Thoracic aorta (tissue), 2 donors: ENCODE measurements around the gene PARK7. TPM values are rescaled to one million over a fixed set of nuclear protein-coding genes. Genes with fewer than 3 reads are reported as not detected.
"Not testable (repeated sequence)": the region's sequence is repeated elsewhere in the genome, so short reads cannot be mapped to it uniquely, and the experiment has no call there.

ENCODE experiments used
- ATAC-seq: fragments of 150-250 bp; one replicate; pipeline ENCODE4 v1.8.0; 2017; ENCODE audit warnings: low read depth; ENCODE audit not compliant: insufficient number of reproducible peaks, low FRiP score
- DNase-seq: peaks from one replicate; pipeline ENCODE4 v3.0.0-alpha.2; 2020; ENCODE audit warnings: low spot score
- H3K27ac ChIP-seq, 2 donors: fragments of 200-600 bp; sonication (generic); 1 replicate in 1 of 2; 2 replicates in 1 of 2; pipeline ENCODE4 v1.5.1; 2016; ENCODE audit warnings: mild to moderate bottlenecking in 2 of 2, moderate library complexity in 2 of 2
- H3K27me3 ChIP-seq: fragments of 200-600 bp; sonication (generic); replicated peaks from 2 replicates; pipeline ENCODE4 v1.6.0; 2016; ENCODE audit warnings: mild to moderate bottlenecking; ENCODE audit not compliant: insufficient read depth
- H3K36me3 ChIP-seq: fragments of 200-600 bp; sonication (generic); one replicate; pipeline ENCODE4 v1.5.1; 2016
- H3K4me1 ChIP-seq, 2 donors: fragments of 200-600 bp; sonication (generic); 1 replicate in 1 of 2; 2 replicates in 1 of 2; pipeline versions ENCODE4 v1.5.1 to v1.6.0; 2016; ENCODE audit warnings: low read depth in 2 of 2, mild to moderate bottlenecking in 1 of 2; ENCODE audit not compliant: control insufficient read depth in 1 of 2
- H3K4me3 ChIP-seq: fragments of 200-600 bp; sonication (generic); 2 replicates; pipeline ENCODE4 v1.5.1; 2016; ENCODE audit warnings: mild to moderate bottlenecking
- H3K9me3 ChIP-seq: fragments of 200-600 bp; sonication (generic); 2 replicates; pipeline ENCODE4 v1.5.1; 2016
- CTCF ChIP-seq: fragments of 200-600 bp; sonication (generic); IDR thresholded peaks from one replicate; pipeline ENCODE4 v1.5.1; 2019; ENCODE audit warnings: antibody characterized with exemption
- total RNA-seq, 2 donors: library from RNA; depleted of rRNA; stranded (reverse); fragments of >200 nt; gene quantifications; one replicate each; pipeline versions ENCODE4 v1.1.0 to v1.2.3, GENCODE V29; 2016

PARK7 gene
- total RNA-seq, 2 donors from 2014 or later: 140 to 145 TPM

- no peak for ATAC-seq
- TF ChIP-seq CTCF: no peak
- no peak overlapping the region for H3K4me3 ChIP-seq
- no peak for DNase-seq
- H3K27me3 ChIP-seq: no peaks in the 10 kb centered on the region
- no peaks in the 10 kb centered on the region for H3K9me3 ChIP-seq
- no peaks in the 10 kb centered on the region for H3K36me3 ChIP-seq
- H3K27ac ChIP-seq: no peak overlapping the region
- no peaks in the 10 kb centered on the region for H3K4me1 ChIP-seq
These were observed 12.6 kb upstream of the PARK7 start for GRCh38 chr1:7948960-7949359.

- H3K27me3 ChIP-seq, H3K4me1 ChIP-seq, H3K27ac ChIP-seq, H3K9me3 ChIP-seq, ATAC-seq, H3K36me3 ChIP-seq, H3K4me3 ChIP-seq, DNase-seq: not testable (repeated sequence)
These were observed 8.7 kb upstream of the PARK7 start for GRCh38 chr1:7952791-7953190.

GRCh38 chr1:7953850-7954609 lies 7.5 kb upstream of the PARK7 start:
- no peak for TF ChIP-seq CTCF
- H3K4me3 ChIP-seq: peak overlapping the region; percentile 88
- no peaks in the 10 kb centered on the region for H3K36me3 ChIP-seq
- H3K9me3 ChIP-seq: no peaks in the 10 kb centered on the region
- peak; percentile 80 for ATAC-seq
- DNase-seq: peak; percentile 80
- peaks cover 0 to 4% of the 10 kb centered on the region in 2 donors for H3K4me1 ChIP-seq
- H3K27me3 ChIP-seq: no peaks in the 10 kb centered on the region
- H3K27ac ChIP-seq: peak overlapping the region; percentile 77 to 91

- peak overlapping the region; percentile 88 for H3K4me3 ChIP-seq
- no peaks in the 10 kb centered on the region for H3K36me3 ChIP-seq
- H3K27ac ChIP-seq: peak overlapping the region; percentile 77 to 91
- peaks cover 0 to 4% of the 10 kb centered on the region in 2 donors for H3K4me1 ChIP-seq
- no peak for TF ChIP-seq CTCF
- no peaks in the 10 kb centered on the region for H3K27me3 ChIP-seq
- no peaks in the 10 kb centered on the region for H3K9me3 ChIP-seq
- ATAC-seq (no peak), DNase-seq (no peak)
These were observed 6.8 kb upstream of the PARK7 start for GRCh38 chr1:7954683-7955082.

- Histone ChIP-seq H3K27ac (no peak overlapping the region), H3K4me1 (peaks cover 3 to 12% of the 10 kb centered on the region in 2 donors), H3K36me3 (no peaks in the 10 kb centered on the region), H3K4me3 (no peak overlapping the region), H3K27me3 (no peaks in the 10 kb centered on the region), H3K9me3 (no peaks in the 10 kb centered on the region)
- no peak for TF ChIP-seq CTCF
- ATAC-seq: no peak
- no peak for DNase-seq
These were observed 5.1 kb upstream of the PARK7 start for GRCh38 chr1:7956218-7957032.
